BE2C (cell line): ENCODE data around the gene TPBG.

Experiments
- DNase-seq: peaks from one replicate; pipeline ENCODE4 v3.0.0-alpha.2; 2020
- H3K27me3 ChIP-seq: fragments of 250-450 bp; sonication (Bioruptor Pico); 2 replicates; pipeline ENCODE4 v1.5.1; 2020; ENCODE audit warnings: mild to moderate bottlenecking
- H3K36me3 ChIP-seq: fragments of 250-450 bp; sonication (Bioruptor Pico); 2 replicates; pipeline ENCODE4 v1.5.1; 2020; ENCODE audit warnings: mild to moderate bottlenecking
- H3K4me1 ChIP-seq: fragments of 250-450 bp; sonication (Bioruptor Pico); 2 replicates; pipeline ENCODE4 v1.5.1; 2020
- H3K4me3 ChIP-seq: 2 replicates; pipeline ENCODE4 v1.5.1; 2011; ENCODE audit warnings: low read depth, low read length
- H3K9me3 ChIP-seq: fragments of 250-450 bp; sonication (Bioruptor Pico); 2 replicates; pipeline ENCODE4 v1.5.1; 2020
- CTCF ChIP-seq: IDR thresholded peaks from 2 replicates; pipeline ENCODE4 v1.5.1; 2012; ENCODE audit warnings: mild to moderate bottlenecking, low read depth, low read length

Gene TPBG

GRCh38 chr6:82370788-82371187, 7.2 kb downstream of the TPBG start:
- Histone ChIP-seq H3K36me3 (no peaks in the 10 kb centered on the region), H3K4me1 (no peaks in the 10 kb centered on the region), H3K4me3 (no peak overlapping the region), H3K9me3 (no peaks in the 10 kb centered on the region), H3K27me3 (peaks cover 7% of the 10 kb centered on the region)
- no peak for DNase-seq
- no peak for TF ChIP-seq CTCF

GRCh38 chr6:82371799-82372546, 8.4 kb downstream of the TPBG start:
- H3K4me3 ChIP-seq, result no peak overlapping the region
- no peaks in the 10 kb centered on the region for H3K9me3 ChIP-seq
- no peaks in the 10 kb centered on the region for H3K4me1 ChIP-seq
- H3K36me3 ChIP-seq, result no peaks in the 10 kb centered on the region
- H3K27me3 ChIP-seq, result no peaks in the 10 kb centered on the region; the same call in 1 of the 2 replicates
- no peak for DNase-seq
- no peak for TF ChIP-seq CTCF

GRCh38 chr6:82372656-82373055, 9.0 kb downstream of the TPBG start:
- H3K36me3 ChIP-seq, result no peaks in the 10 kb centered on the region
- H3K9me3 ChIP-seq, result no peaks in the 10 kb centered on the region
- TF ChIP-seq CTCF, result no peak
- H3K4me3 ChIP-seq, result no peak overlapping the region
- no peaks in the 10 kb centered on the region; the same call in 1 of the 2 replicates for H3K27me3 ChIP-seq
- no peak for DNase-seq
- no peaks in the 10 kb centered on the region for H3K4me1 ChIP-seq

GRCh38 chr6:82374516-82374915, 10.9 kb downstream of the TPBG start:
- Histone ChIP-seq H3K36me3 (no peaks in the 10 kb centered on the region), H3K4me3 (no peak overlapping the region), H3K27me3 (no peaks in the 10 kb centered on the region), H3K4me1 (no peaks in the 10 kb centered on the region), H3K9me3 (no peaks in the 10 kb centered on the region)
- no peak for DNase-seq
- no peak for TF ChIP-seq CTCF

- Histone ChIP-seq H3K4me1 (no peaks in the 10 kb centered on the region), H3K27me3 (no peaks in the 10 kb centered on the region), H3K36me3 (no peaks in the 10 kb centered on the region), H3K4me3 (no peak overlapping the region), H3K9me3 (no peaks in the 10 kb centered on the region)
- DNase-seq, result no peak
- no peak for TF ChIP-seq CTCF
These were observed 13.0 kb downstream of the TPBG start for GRCh38 chr6:82376636-82377035.

- no peaks in the 10 kb centered on the region for H3K27me3 ChIP-seq
- TF ChIP-seq CTCF, result no peak
- no peaks in the 10 kb centered on the region for H3K9me3 ChIP-seq
- no peak overlapping the region for H3K4me3 ChIP-seq
- DNase-seq, result no peak
- H3K4me1 ChIP-seq, result no peaks in the 10 kb centered on the region
- no peaks in the 10 kb centered on the region for H3K36me3 ChIP-seq
These were observed 17.1 kb downstream of the TPBG start for GRCh38 chr6:82380566-82381185.
